ENCODE measurements around the gene GRAP2. TPM values are rescaled to one million over a fixed set of nuclear protein-coding genes. Genes with fewer than 3 reads are reported as not detected.

GRAP2 gene
- total RNA-seq, 1 experiment from 2014 or later: 0.42 TPM

DNA sequence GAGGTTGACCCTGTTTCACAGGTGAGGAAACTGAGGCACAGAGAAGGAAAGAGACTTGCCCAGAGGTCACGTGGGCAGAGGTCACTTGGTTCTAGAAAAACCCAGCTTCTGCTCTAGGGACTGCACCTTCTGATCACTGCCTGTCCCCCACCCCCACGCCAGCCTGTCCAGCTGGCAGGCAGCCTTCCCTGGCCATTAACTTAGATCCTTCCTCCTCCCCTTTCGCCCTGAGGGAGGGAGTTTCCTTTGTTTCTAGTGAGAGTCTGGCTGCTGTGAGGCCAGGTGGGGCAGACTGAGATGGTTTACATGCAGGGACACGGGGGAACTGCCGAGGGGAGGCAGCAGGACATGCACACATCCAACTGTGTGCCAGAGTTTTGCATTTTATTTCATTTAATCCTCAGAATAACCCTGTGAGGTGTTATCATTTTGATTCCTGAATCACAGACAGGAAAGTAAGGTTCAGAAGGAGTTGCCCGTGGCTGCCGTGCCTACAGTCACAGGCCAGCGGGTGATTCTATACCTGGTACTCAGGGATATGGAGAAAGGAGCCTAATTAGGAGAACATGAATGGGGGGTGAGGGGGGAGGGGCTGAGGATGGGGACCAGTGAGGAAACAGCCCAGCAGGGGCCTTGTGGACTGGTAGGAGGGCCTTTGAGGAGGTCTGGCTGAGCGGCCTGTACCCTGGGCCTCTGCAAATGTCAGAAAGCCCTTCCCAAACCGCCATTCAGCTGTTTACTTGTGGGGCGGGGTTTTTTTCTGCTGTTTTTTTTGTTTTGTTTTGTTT lies 97.2 kb downstream of the GRAP2 start:
- RAD21 ChIA-PET (ENCODE audit: low non-redundant PET in 1 of 2, low total read pairs in 2 of 2, uncharacterized antibody in 2 of 2, unreplicated experiment in 2 of 2): no interaction called here
- no peak for DNase-seq (ENCODE audit: low read depth, low spot score)
- no peak for ATAC-seq
- Histone ChIP-seq H3K9ac (ENCODE audit: low read length) (no peak overlapping the region), H2AFZ (ENCODE audit: low read depth, low read length, poor library complexity, severe bottlenecking) (no peak overlapping the region), H3K27ac (ENCODE audit: low read depth, low read length) (no peak overlapping the region; the same call in 1 of the 2 replicates), H3K79me2 (ENCODE audit: insufficient read depth, low read length) (peaks cover 74% of the 10 kb centered on the region), H3K4me1 (ENCODE audit: control insufficient read depth in 1 of 2, insufficient read depth in 2 of 2, low read length in 2 of 2) (peaks cover 25 to 44% of the 10 kb centered on the region in 2 experiments), H3K9me2 (ENCODE audit: insufficient read depth) (no peaks in the 10 kb centered on the region), H4K20me1 (ENCODE audit: insufficient read depth) (no peaks in the 10 kb centered on the region), H3K9me3 (ENCODE audit: control insufficient read depth in 1 of 2, insufficient read depth in 1 of 2, low read depth in 1 of 2, low read length in 2 of 2) (no peaks in the 10 kb centered on the region), H3K36me3 (ENCODE audit: control insufficient read depth in 1 of 2, insufficient read depth in 2 of 2, low read length in 2 of 2) (peaks cover 6% of the 10 kb centered on the region in 2 experiments; a peak in 2 of 4 replicates), H3K4me2 (ENCODE audit: low read length) (no peak overlapping the region), H3K27me3 (ENCODE audit: insufficient read depth, low read length) (no peaks in the 10 kb centered on the region), H3K4me3 (replicated peaks in 1 of 2; ENCODE audit: low read depth in 1 of 2, low read length in 2 of 2) (no peak overlapping the region)
- intact Hi-C loops (cut with micrococcal nuclease): no loop called here
- POLR2A ChIA-PET: no interaction called here
- no TSS peak for BruUV-seq (replicated peaks)
- no peak for TF ChIP-seq CBX3 (IDR thresholded peaks at IDR 0.05; ENCODE audit: low read depth)
- no peak for TF ChIP-seq SIN3A (IDR thresholded peaks at IDR 0.05; ENCODE audit: low read depth)
- TF ChIP-seq EZH2 (IDR thresholded peaks at IDR 0.05): no peak
- TF ChIP-seq ELF1 (IDR thresholded peaks at IDR 0.05; ENCODE audit: borderline replicate concordance, low read depth): no peak
- TF ChIP-seq EGR1 (IDR thresholded peaks at IDR 0.05; ENCODE audit: low read depth): no peak
- TF ChIP-seq, protein P1, sequence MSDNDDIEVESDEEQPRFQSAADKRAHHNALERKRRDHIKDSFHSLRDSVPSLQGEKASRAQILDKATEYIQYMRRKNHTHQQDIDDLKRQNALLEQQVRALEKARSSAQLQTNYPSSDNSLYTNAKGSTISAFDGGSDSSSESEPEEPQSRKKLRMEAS (IDR thresholded peaks at IDR 0.05): no peak
- TF ChIP-seq, protein P2, sequence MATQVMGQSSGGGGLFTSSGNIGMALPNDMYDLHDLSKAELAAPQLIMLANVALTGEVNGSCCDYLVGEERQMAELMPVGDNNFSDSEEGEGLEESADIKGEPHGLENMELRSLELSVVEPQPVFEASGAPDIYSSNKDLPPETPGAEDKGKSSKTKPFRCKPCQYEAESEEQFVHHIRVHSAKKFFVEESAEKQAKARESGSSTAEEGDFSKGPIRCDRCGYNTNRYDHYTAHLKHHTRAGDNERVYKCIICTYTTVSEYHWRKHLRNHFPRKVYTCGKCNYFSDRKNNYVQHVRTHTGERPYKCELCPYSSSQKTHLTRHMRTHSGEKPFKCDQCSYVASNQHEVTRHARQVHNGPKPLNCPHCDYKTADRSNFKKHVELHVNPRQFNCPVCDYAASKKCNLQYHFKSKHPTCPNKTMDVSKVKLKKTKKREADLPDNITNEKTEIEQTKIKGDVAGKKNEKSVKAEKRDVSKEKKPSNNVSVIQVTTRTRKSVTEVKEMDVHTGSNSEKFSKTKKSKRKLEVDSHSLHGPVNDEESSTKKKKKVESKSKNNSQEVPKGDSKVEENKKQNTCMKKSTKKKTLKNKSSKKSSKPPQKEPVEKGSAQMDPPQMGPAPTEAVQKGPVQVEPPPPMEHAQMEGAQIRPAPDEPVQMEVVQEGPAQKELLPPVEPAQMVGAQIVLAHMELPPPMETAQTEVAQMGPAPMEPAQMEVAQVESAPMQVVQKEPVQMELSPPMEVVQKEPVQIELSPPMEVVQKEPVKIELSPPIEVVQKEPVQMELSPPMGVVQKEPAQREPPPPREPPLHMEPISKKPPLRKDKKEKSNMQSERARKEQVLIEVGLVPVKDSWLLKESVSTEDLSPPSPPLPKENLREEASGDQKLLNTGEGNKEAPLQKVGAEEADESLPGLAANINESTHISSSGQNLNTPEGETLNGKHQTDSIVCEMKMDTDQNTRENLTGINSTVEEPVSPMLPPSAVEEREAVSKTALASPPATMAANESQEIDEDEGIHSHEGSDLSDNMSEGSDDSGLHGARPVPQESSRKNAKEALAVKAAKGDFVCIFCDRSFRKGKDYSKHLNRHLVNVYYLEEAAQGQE (IDR thresholded peaks at IDR 0.05; ENCODE audit: low read depth): no peak
- TF ChIP-seq TCF7L2 (IDR thresholded peaks at IDR 0.05; ENCODE audit: borderline replicate concordance, extremely low read depth, insufficient read depth, insufficient read length): no peak
- no peak for TF ChIP-seq YY1 (IDR thresholded peaks at IDR 0.05; ENCODE audit: extremely low read depth, insufficient replicate concordance, low read depth, low read length)
- TF ChIP-seq SP1 (IDR thresholded peaks at IDR 0.05; ENCODE audit: low read depth): no peak
- TF ChIP-seq, protein P3, sequence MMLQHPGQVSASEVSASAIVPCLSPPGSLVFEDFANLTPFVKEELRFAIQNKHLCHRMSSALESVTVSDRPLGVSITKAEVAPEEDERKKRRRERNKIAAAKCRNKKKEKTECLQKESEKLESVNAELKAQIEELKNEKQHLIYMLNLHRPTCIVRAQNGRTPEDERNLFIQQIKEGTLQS (IDR thresholded peaks at IDR 0.05): no peak
- TF ChIP-seq FOSL1 (IDR thresholded peaks at IDR 0.05; ENCODE audit: low read depth): no peak
- TF ChIP-seq ZNF274 (IDR thresholded peaks at IDR 0.05; ENCODE audit: low read depth, low read length): no peak
- TF ChIP-seq POLR2A (IDR thresholded peaks at IDR 0.05; ENCODE audit: borderline replicate concordance, extremely low read depth, insufficient read depth, insufficient read length): no peak
- TF ChIP-seq ZFX (IDR thresholded peaks at IDR 0.05): no peak
- TF ChIP-seq RAD21 (IDR thresholded peaks at IDR 0.05; ENCODE audit: low read depth): no peak
- TF ChIP-seq EZH2phosphoT487 (IDR thresholded peaks at IDR 0.05; ENCODE audit: borderline replicate concordance): no peak
- no peak for TF ChIP-seq CEBPB (IDR thresholded peaks at IDR 0.05; ENCODE audit: low read depth)
- TF ChIP-seq POLR2AphosphoS5 (IDR thresholded peaks at IDR 0.05; ENCODE audit: low read depth, low read length): no peak
- TF ChIP-seq, protein P4, sequence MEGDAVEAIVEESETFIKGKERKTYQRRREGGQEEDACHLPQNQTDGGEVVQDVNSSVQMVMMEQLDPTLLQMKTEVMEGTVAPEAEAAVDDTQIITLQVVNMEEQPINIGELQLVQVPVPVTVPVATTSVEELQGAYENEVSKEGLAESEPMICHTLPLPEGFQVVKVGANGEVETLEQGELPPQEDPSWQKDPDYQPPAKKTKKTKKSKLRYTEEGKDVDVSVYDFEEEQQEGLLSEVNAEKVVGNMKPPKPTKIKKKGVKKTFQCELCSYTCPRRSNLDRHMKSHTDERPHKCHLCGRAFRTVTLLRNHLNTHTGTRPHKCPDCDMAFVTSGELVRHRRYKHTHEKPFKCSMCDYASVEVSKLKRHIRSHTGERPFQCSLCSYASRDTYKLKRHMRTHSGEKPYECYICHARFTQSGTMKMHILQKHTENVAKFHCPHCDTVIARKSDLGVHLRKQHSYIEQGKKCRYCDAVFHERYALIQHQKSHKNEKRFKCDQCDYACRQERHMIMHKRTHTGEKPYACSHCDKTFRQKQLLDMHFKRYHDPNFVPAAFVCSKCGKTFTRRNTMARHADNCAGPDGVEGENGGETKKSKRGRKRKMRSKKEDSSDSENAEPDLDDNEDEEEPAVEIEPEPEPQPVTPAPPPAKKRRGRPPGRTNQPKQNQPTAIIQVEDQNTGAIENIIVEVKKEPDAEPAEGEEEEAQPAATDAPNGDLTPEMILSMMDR (IDR thresholded peaks at IDR 0.05 in 2 of 3, conservative IDR thresholded peaks at IDR 0.05 in 1 of 3; ENCODE audit: borderline replicate concordance in 1 of 3, insufficient read depth in 1 of 3, low read depth in 2 of 3, low read length in 2 of 3): no peak
- CTCF ChIA-PET: no interaction called here
